GM18909 (cell line): ENCODE measurements around the gene TFF3.

Experiments
- ATAC-seq: cut with Tn5 transposase; IDR thresholded peaks from one replicate; pipeline ENCODE4 v1.9.1; 2021; ENCODE audit warnings: mild to moderate bottlenecking; ENCODE audit not compliant: unreplicated experiment, poor library complexity

Gene TFF3

DNA sequence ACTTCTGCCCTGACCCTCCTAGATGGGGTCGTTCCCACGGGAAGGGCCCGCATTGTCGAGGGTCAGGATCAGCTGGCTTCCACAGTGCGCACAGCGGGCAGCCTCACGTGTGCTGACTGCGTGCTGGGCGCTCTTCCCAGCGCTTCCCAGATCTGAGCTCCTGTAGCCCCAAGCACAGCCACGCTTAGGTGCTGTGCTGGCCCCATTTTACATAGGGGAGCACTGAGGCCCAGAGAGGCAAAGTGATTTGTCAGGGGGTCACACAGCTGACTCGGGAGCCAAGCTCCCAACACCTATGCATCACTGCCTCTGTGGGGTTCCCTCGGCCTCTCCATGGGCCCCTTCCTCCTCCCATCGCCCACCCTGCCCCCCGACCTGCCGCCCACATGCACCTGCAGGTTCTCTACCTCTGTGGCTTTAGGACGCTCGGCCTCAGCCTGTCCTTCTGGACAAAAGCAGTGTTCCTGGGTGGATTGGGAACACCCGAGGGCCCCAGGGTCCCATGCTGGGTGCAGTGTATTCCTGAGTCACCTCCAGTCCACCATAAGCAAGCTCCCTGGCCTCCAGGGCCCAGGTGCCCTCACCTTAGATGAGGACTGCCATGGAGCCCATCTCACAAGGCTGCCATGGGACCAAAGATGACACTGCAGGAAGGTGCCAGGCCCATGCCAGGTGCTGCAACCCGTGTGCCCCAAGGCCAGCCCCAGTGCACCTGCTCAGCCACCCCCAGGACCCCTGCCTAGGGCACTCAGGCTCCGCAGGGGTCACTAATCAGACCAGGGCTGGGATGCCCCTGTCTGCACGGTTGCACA is 23.3 kb downstream of the TFF3 start:
- no peak for ATAC-seq

DNA sequence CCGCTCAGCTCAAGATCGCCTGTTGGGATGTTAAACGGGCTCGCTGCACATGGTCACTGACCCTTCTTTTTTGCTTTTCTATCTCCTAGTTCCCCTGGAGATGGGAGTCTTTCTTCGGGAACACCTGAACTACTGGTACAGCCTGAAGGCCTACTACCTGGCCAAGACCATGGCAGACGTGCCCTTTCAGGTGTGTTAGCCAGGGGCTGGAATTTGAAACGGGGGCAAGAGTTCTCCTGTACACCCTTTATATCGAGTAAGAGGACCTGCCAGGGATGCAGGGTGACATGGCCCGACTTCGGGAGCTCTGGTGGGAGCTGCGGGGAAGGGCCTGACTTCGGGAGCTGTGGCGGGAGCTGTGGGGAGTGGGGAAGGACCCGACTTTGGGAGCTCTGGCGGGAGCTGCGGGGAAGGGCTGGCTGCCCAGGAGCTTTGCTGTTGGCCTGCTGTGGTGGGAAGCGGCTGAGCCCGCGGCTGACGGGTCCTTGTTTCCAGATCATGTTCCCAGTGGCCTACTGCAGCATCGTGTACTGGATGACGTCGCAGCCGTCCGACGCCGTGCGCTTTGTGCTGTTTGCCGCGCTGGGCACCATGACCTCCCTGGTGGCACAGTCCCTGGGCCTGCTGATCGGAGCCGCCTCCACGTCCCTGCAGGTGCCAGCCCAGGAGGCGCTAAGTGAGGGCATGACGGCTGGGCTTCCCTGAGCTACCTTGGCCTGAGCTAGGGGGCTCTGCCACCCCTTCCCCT is 24.0 kb downstream of the TFF3 start:
- ATAC-seq: no peak

DNA sequence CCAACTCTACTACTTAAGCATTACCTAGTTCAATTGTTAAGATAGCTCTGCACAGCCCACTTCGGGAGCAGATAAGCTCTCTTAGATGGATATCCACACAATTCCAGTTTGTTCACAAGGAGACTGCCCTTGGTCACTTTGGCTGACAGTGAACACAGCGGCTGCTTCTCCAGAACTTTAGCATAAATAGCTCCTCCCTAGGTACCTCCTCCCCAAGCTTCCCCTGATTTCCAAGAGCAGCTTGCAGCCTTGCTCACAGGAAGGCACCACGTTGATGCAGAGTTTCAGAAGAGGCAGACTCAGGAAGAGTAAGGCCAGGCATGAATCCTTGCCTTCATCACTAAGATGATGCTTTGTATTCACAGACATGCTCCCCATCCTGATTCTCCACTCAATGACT is 24.7 kb downstream of the TFF3 start:
- no peak for ATAC-seq

DNA sequence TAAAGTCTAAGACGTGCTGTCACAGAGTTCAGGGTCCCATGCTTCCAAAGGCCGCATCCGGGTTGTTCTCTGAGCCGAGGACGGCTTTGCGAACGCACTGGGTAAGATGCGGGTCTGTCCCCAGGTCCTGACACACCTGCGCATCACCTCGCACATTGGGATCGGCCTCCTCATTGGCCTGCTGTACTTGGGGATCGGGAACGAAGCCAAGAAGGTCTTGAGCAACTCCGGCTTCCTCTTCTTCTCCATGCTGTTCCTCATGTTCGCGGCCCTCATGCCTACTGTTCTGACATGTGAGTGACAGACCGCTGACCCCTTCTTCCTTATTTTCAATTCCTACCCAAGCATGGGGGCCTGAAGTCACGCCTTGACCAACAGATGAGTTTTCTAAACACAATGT is 25.3 kb downstream of the TFF3 start:
- no peak for ATAC-seq

DNA sequence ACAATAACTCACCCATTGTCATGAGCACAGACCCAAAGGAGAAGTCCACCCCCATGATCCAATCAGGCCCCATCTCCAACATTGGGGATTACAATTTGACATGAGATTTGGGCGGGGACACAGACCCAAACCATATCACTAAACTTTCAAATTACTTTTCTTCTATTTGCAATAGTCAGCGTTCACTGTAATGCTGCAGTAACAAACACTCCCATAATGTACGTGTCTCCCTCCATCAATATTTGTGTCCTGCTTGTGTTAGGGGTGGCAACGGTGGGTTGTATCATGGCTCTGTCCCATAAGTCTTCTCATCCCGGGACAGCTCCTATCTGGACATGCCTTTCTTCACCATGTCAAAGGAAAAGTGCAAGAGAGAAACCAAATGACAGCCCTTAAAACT is 26.2 kb downstream of the TFF3 start:
- no peak for ATAC-seq

- ATAC-seq: no peak
These were observed 27.8 kb downstream of the TFF3 start for GRCh38 chr21:42287193-42288083.

- ATAC-seq: no peak
These were observed 28.8 kb downstream of the TFF3 start for GRCh38 chr21:42286416-42286815.

DNA sequence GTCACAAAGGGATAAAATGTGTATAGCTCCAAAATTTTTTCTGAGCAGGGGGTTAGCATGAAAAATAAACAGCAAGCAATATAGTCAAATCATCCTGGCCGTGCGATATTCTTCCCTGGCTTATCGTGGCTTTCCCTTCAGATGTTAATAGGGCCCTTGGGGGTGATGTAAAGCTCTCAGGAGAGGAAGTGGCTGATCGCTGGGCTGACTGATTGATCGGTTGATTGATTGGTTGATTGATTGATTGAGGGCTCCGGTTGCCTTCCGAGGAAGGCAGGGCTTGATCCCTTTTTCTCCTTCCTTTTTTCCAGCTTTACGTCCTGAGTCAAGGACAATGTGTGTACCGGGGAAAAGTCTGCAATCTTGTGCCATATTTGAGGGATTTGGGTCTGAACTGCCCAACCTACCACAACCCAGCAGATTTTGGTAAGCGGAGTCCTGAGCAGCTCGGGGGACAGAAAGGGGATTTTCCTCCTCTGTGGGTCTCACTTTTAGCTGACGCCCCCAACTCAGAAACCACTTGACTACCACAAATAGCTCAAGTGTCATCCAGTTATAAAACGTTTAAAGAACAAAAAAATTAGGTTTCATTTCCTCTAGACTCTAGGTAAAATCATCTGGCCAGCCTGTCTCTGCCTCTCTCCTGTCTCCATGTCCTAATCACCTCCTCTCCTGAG is 29.5 kb downstream of the TFF3 start:
- no peak for ATAC-seq

DNA sequence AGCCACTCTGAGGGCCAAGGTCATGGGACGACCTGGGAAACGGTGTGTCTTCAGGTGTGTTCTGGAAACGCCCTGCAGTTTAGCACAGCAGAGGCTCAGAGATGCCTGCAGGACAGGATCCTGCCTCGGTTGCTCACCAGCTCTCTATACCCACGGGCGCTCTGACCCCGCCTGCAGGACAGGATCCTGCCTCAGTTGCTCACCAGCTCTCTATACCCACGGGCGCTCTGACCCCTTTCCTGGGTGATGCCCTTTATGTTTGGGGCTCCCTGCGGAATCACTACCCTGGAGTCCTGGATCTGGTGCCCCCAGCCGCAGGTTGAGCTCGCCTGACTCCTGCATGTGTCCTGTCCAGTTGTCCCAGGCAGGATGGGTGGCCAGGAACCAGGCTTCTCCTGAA is 32.5 kb downstream of the TFF3 start:
- no peak for ATAC-seq

DNA sequence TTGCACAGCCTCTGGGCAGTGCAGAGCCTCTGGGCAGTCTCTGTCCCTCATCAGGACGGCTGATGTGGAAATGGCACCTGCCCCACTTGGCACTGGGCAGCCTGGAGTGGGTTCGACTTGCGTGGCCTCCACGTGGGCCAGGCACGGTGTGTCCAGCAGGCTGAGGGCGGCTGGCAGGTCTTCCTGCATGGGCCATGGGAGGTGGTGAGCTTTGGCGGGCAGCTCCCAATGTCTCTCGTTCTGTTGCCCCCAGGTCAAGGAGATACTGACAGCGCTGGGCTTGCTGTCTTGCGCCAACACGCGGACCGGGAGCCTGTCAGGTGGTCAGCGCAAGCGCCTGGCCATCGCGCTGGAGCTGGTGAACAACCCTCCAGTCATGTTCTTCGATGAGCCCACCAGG is 33.2 kb downstream of the TFF3 start:
- ATAC-seq: no peak

DNA sequence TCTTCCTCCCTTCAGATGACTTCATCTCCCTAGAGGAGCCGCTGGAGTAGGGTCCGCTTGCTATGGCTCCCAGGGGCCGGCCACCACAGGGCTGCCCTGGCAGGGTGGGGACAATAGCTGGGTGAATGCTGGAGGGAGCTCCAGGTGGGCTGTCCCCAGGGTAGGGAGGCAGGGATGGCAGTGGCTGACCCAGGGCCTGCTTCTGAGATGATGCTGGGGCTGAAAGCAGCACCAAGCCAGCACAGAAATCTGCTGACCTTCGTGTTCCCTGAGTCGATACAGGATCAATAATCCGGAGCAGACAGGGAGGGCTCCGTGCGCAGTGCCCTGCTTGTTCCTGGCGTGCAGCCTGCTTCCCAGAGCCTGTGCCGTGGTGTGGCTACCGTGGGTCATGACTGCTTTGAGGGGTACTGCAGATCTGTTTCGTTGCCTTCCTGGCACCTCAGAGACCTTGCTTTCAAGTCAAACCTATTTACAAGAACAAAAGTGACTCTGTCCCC is 34.0 kb downstream of the TFF3 start:
- no peak for ATAC-seq

- no peak for ATAC-seq
These were observed 34.6 kb downstream of the TFF3 start for GRCh38 chr21:42280356-42281180.

GRCh38 chr21:42279888-42280287 is 35.3 kb downstream of the TFF3 start:
- ATAC-seq: no peak

GRCh38 chr21:42279341-42279871 is 35.8 kb downstream of the TFF3 start:
- ATAC-seq: no peak

GRCh38 chr21:42278451-42279149 is 36.6 kb downstream of the TFF3 start:
- ATAC-seq: no peak

DNA sequence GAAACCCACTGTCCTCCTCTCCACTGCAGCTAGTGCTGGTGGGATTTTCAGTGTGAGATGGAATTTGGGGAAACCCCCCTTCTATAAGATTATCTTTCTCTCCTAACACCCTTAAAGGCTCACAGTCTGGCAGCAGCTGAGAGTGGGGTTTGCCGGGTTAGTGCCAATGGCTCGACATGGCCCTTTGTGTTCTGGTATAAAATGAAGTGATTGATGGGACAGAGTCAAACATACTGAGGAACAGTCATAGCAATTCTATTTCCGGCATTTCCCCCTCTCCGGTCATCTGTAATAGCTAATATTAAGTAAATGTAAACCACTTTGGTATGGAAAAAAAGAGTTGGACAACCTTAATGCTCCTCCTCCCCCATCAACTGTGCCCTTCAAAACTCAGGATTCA is 37.6 kb downstream of the TFF3 start:
- no peak for ATAC-seq

GRCh38 chr21:42276526-42277154 is 38.6 kb downstream of the TFF3 start:
- ATAC-seq: no peak

DNA sequence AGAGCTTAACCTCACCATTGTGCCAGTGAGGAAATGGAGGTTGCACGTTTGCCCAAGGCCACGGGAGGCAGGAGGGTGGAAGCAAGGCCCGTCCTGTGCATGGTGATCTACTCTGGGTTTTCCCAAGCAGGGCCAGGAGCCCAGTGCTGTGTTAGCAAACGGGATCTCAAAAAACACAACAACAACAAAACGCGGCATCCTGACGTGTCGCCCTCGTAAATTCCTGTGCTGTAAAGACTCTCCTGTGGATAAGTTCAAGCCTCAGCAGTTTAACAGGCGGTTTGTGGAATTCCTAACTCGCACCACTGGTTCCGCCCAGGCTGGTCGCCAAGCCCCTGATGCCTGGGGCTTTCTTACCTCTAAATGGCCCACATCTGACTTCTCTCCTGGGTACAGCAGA is 39.1 kb downstream of the TFF3 start:
- no peak for ATAC-seq
